Adipocyte (in vitro differentiated cells): ENCODE measurements around the gene CIT.

Experiments
- DNase-seq: peaks from one replicate; pipeline ENCODE4 v3.0.0-alpha.2; 2015; ENCODE audit warnings: low read depth
- H3K27me3 ChIP-seq: replicated peaks from 2 replicates; pipeline ENCODE4 v1.7.0; 2013; ENCODE audit warnings: mild to moderate bottlenecking, low read length, moderate library complexity; ENCODE audit not compliant: control insufficient read depth, insufficient read depth
- H3K36me3 ChIP-seq: 2 replicates; pipeline ENCODE4 v1.7.0; 2013; ENCODE audit warnings: low read length, mild to moderate bottlenecking, moderate library complexity; ENCODE audit not compliant: control insufficient read depth, insufficient read depth, severe bottlenecking
- H3K4me1 ChIP-seq: 2 replicates; pipeline ENCODE4 v1.7.0; 2013; ENCODE audit warnings: mild to moderate bottlenecking, low read length, moderate library complexity; ENCODE audit not compliant: control insufficient read depth, insufficient read depth
- H3K4me3 ChIP-seq: 2 replicates; pipeline ENCODE4 v1.7.0; 2013; ENCODE audit warnings: mild to moderate bottlenecking, low read length, moderate library complexity
- H3K9ac ChIP-seq: 2 replicates; pipeline ENCODE4 v1.7.0; 2013; ENCODE audit warnings: mild to moderate bottlenecking, low read length, moderate library complexity
- H3K9me3 ChIP-seq: 2 replicates; pipeline ENCODE4 v1.7.0; 2013; ENCODE audit warnings: mild to moderate bottlenecking, low read length, moderate library complexity; ENCODE audit not compliant: control insufficient read depth

CIT gene

GRCh38 chr12:119683816-119684215 lies 193.3 kb downstream of the CIT start:
- Histone ChIP-seq H3K4me3 (no peak overlapping the region), H3K27me3 (no peaks in the 10 kb centered on the region), H3K9ac (no peak overlapping the region), H3K36me3 (peaks cover 36% of the 10 kb centered on the region), H3K9me3 (no peaks in the 10 kb centered on the region), H3K4me1 (peaks cover 35% of the 10 kb centered on the region)
- no peak for DNase-seq

GRCh38 chr12:119683413-119683812 lies 193.7 kb downstream of the CIT start:
- peaks cover 35% of the 10 kb centered on the region for H3K4me1 ChIP-seq
- no peak overlapping the region for H3K4me3 ChIP-seq
- no peak overlapping the region for H3K9ac ChIP-seq
- no peaks in the 10 kb centered on the region for H3K27me3 ChIP-seq
- peak; percentile 34 for DNase-seq
- H3K36me3 ChIP-seq = peaks cover 40% of the 10 kb centered on the region
- no peaks in the 10 kb centered on the region for H3K9me3 ChIP-seq

GRCh38 chr12:119682639-119683252 lies 194.4 kb downstream of the CIT start:
- H3K4me3 ChIP-seq = no peak overlapping the region
- no peak for DNase-seq
- H3K4me1 ChIP-seq = peaks cover 35% of the 10 kb centered on the region
- no peaks in the 10 kb centered on the region for H3K27me3 ChIP-seq
- H3K36me3 ChIP-seq = peaks cover 46% of the 10 kb centered on the region
- H3K9me3 ChIP-seq = no peaks in the 10 kb centered on the region
- no peak overlapping the region for H3K9ac ChIP-seq

DNA sequence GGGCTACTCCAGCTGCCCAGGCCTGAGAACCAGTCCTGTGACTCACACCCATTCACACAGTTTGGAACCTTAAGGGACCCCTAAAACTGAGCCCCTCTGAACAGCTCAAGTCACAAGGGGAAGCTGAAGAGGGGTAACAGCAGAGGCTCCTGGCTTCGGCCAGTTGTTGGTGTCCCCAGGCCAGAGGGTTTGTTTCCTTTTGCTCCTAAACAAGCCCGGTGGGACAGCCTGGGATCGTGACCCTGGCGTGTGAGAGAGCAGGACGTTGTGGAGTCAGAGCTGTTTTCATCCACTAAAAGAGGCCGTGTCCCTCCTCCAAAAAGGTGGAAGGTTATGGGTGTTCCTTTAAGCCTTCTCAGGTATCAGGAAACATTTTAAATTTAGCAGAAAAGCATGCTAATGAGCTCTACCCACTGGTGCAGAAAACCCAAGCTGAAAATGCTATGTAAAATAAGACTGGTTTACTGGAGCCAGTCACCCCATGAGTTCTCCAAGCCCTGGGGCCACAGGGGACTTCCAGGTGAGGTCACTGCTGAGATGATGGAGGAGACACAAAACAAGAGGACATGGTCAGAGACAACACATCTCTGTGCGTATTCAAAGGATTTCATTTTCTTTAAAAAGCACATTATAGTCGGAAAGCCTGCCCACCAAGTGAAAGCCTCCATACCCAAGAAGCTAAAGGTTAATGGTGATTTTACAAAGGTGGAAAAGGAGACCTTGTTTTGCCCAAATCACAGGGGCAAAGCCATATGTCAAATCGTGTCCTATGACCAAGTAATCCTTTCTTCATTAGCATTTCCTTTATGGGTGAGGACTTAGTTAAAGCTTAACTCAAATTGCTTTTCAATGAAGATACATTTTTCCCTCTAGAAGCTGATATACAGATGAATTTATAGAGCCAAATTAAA lies 195.1 kb downstream of the CIT start:
- H3K9me3 ChIP-seq = no peaks in the 10 kb centered on the region
- DNase-seq = no peak
- no peak overlapping the region for H3K9ac ChIP-seq

GRCh38 chr12:119681111-119681510 lies 196.0 kb downstream of the CIT start:
- no peak overlapping the region for H3K4me3 ChIP-seq
- H3K27me3 ChIP-seq = no peaks in the 10 kb centered on the region
- no peak overlapping the region for H3K9ac ChIP-seq
- H3K4me1 ChIP-seq = peaks cover 35% of the 10 kb centered on the region
- no peaks in the 10 kb centered on the region for H3K9me3 ChIP-seq
- DNase-seq = no peak
- peaks cover 62% of the 10 kb centered on the region for H3K36me3 ChIP-seq

More for the DNA sequence above, 195.1 kb downstream of the CIT start:
- H3K4me1 ChIP-seq = peaks cover 35% of the 10 kb centered on the region
- no peaks in the 10 kb centered on the region for H3K27me3 ChIP-seq
- peaks cover 53% of the 10 kb centered on the region for H3K36me3 ChIP-seq
- no peak overlapping the region for H3K4me3 ChIP-seq

DNA sequence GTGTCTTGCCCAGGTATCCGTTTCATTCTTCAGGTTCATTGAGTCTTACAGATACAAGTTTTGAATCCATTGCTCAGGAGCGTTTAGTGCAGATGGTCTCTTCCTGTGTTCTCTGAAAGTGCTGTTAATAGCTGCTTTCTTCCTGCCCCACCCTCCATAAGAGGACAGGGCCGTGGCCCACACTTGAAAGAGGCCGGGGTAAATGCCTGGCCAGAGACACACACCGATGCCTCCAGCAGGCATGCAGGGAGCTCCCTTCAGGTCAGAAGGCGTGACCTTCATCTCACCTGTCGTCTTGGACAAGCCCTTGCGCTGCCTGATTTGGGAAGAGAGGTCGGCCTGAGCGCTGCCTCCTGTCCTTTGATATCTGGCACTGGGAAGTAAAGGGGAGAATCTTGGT lies 197.6 kb downstream of the CIT start:
- Histone ChIP-seq H3K36me3 (peaks cover 78% of the 10 kb centered on the region), H3K9ac (no peak overlapping the region), H3K9me3 (no peaks in the 10 kb centered on the region), H3K4me3 (no peak overlapping the region), H3K27me3 (no peaks in the 10 kb centered on the region), H3K4me1 (peaks cover 35% of the 10 kb centered on the region)
- no peak for DNase-seq

DNA sequence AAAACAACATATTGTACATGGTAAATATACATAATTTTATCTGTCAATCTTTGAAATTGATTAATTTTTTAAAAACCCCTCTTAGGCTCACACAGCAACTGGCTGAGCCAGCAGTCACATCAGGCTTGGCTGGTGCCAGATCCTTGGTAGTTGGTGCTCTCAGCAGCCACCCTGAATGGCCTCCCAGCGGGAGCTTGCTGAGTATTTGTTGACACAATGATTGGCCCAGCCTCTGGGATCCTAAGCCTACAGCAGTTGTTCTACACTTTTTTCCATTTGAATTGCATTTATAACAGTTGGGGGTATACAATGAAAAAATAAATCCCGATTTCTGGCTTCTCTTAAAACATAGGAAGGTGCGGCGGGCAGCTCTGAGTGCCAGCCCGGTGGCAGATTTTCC lies 198.0 kb downstream of the CIT start:
- peaks cover 32% of the 10 kb centered on the region for H3K4me1 ChIP-seq
- no peak overlapping the region for H3K9ac ChIP-seq
- H3K9me3 ChIP-seq = no peaks in the 10 kb centered on the region
- no peak overlapping the region for H3K4me3 ChIP-seq
- no peaks in the 10 kb centered on the region for H3K27me3 ChIP-seq
- peaks cover 82% of the 10 kb centered on the region for H3K36me3 ChIP-seq
- DNase-seq = no peak

- H3K4me3 ChIP-seq = no peak overlapping the region
- no peaks in the 10 kb centered on the region for H3K27me3 ChIP-seq
- no peaks in the 10 kb centered on the region for H3K9me3 ChIP-seq
- no peak overlapping the region for H3K9ac ChIP-seq
- peaks cover 26% of the 10 kb centered on the region for H3K4me1 ChIP-seq
- no peak for DNase-seq
- H3K36me3 ChIP-seq = peaks cover 88% of the 10 kb centered on the region
Measured at GRCh38 chr12:119678459-119678858, 198.7 kb downstream of the CIT start.

DNA sequence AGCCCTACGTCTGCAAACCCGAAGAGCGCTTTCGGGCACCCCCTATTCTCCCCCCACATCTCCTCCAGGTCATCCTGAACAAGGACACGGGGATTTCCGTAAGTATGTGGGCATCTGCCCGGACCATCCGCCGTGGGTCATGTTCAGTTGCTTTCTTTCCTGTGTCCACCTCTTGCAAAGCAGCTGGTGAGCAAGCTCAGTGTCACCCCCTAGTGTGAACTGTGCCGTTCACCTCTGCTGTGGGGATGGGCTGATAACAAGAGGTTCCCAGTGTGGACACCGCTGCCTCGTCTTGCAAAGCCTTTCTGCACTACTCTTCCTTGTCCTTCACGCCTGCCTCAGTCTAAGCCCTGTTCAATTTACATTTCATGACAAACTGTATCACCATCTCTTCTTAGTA lies 200.5 kb downstream of the CIT start:
- no peak for DNase-seq
- Histone ChIP-seq H3K4me1 (peaks cover 7% of the 10 kb centered on the region), H3K9ac (no peak overlapping the region), H3K36me3 (peaks cover 98% of the 10 kb centered on the region), H3K27me3 (no peaks in the 10 kb centered on the region), H3K9me3 (no peaks in the 10 kb centered on the region), H3K4me3 (no peak overlapping the region)

- no peaks in the 10 kb centered on the region for H3K9me3 ChIP-seq
- H3K4me1 ChIP-seq = peaks cover 7% of the 10 kb centered on the region
- H3K9ac ChIP-seq = no peak overlapping the region
- H3K36me3 ChIP-seq = peaks cover 95% of the 10 kb centered on the region
- no peaks in the 10 kb centered on the region for H3K27me3 ChIP-seq
- no peak for DNase-seq
- H3K4me3 ChIP-seq = no peak overlapping the region
Measured at GRCh38 chr12:119676022-119676421, 201.1 kb downstream of the CIT start.

GRCh38 chr12:119674560-119674959 lies 202.6 kb downstream of the CIT start:
- Histone ChIP-seq H3K9me3 (no peaks in the 10 kb centered on the region), H3K27me3 (no peaks in the 10 kb centered on the region), H3K4me1 (peaks cover 8% of the 10 kb centered on the region), H3K4me3 (no peak overlapping the region), H3K9ac (no peak overlapping the region), H3K36me3 (peaks cover 86% of the 10 kb centered on the region)
- no peak for DNase-seq
